Measurements from ENCODE around the gene EIF3D. TPM values are rescaled to one million over a fixed set of nuclear protein-coding genes. Genes with fewer than 3 reads are reported as not detected.
A peak's percentile ranks its signal among the peaks of the same experiment; 100 is the strongest.

The EIF3D gene
- total RNA-seq, 1 experiment from 2014 or later = 211 TPM

GRCh38 chr22:36470162-36470993 lies 58.6 kb downstream of the EIF3D start:
- DNase-seq = peak; percentile 80 to 90
- Histone ChIP-seq H3K27me3 (no peaks in the 10 kb centered on the region), H3K4me1 (peaks cover 70% of the 10 kb centered on the region), H3K27ac (0 out of 2 replicates have a peak overlapping the region, but pooled peaks have one; percentile 18), H3K9me3 (replicated peaks) (no peaks in the 10 kb centered on the region), H3K4me3 (no peak overlapping the region), H3K36me3 (peaks cover 8% of the 10 kb centered on the region)

DNA sequence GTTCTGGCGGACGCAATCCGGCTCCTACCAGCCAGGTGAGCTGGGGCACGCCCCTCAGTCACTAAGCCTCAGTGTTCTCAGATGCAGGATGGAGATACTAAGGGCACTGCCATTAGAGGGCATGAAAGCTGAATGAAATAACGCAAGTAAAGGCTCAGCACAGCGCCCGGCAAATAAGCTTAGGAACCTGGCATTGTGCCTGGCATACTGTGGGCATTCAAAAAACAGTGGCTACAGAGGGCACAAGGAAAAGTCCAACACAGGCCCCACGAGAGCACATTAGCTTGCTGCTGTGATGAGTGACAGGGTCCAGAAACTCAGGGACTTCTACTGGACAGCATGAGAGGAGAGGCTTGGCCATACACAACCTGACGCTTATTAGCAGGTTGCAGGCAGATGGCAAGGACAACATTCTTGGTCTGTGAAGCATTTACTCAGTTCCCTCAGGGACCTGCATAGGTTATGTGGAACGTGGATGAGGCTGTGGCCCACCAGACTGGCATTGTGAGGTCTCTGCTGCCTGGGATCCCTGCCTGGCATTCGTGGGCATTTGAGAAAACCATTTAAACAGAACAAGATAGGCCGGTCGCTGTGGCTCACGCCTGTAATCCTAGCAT lies 59.8 kb downstream of the EIF3D start:
- DNase-seq = no peak
- Histone ChIP-seq H3K36me3 (peaks cover 2% of the 10 kb centered on the region; the same call in 1 of the 2 replicates), H3K4me1 (peaks cover 77% of the 10 kb centered on the region), H3K27me3 (no peaks in the 10 kb centered on the region), H3K4me3 (no peak overlapping the region), H3K27ac (no peak overlapping the region), H3K9me3 (replicated peaks) (no peaks in the 10 kb centered on the region)

GRCh38 chr22:36467946-36468345 lies 61.0 kb downstream of the EIF3D start:
- Histone ChIP-seq H3K27me3 (no peaks in the 10 kb centered on the region), H3K9me3 (replicated peaks) (no peaks in the 10 kb centered on the region), H3K36me3 (no peaks in the 10 kb centered on the region), H3K4me1 (peaks cover 73% of the 10 kb centered on the region), H3K27ac (peak overlapping the region; percentile 56), H3K4me3 (no peak overlapping the region)
- peak; percentile 85 for DNase-seq

- DNase-seq = peak; percentile 68 to 73
- Histone ChIP-seq H3K4me1 (peaks cover 72% of the 10 kb centered on the region), H3K36me3 (no peaks in the 10 kb centered on the region)
These were observed 61.7 kb downstream of the EIF3D start for GRCh38 chr22:36467042-36467810.

GRCh38 chr22:36466258-36466657 lies 62.7 kb downstream of the EIF3D start:
- H3K27ac ChIP-seq = peak overlapping the region; percentile 72; the same call in 1 of the 2 replicates
- no peaks in the 10 kb centered on the region for H3K36me3 ChIP-seq
- no peaks in the 10 kb centered on the region for H3K27me3 ChIP-seq
- H3K9me3 ChIP-seq (replicated peaks) = no peaks in the 10 kb centered on the region
- no peak for DNase-seq
- H3K4me3 ChIP-seq = no peak overlapping the region
- H3K4me1 ChIP-seq = peaks cover 72% of the 10 kb centered on the region

More at GRCh38 chr22:36467042-36467810, 61.7 kb downstream of the EIF3D start:
- Histone ChIP-seq H3K27ac (peak overlapping the region; percentile 56), H3K9me3 (replicated peaks) (no peaks in the 10 kb centered on the region), H3K4me3 (no peak overlapping the region), H3K27me3 (no peaks in the 10 kb centered on the region)

DNA sequence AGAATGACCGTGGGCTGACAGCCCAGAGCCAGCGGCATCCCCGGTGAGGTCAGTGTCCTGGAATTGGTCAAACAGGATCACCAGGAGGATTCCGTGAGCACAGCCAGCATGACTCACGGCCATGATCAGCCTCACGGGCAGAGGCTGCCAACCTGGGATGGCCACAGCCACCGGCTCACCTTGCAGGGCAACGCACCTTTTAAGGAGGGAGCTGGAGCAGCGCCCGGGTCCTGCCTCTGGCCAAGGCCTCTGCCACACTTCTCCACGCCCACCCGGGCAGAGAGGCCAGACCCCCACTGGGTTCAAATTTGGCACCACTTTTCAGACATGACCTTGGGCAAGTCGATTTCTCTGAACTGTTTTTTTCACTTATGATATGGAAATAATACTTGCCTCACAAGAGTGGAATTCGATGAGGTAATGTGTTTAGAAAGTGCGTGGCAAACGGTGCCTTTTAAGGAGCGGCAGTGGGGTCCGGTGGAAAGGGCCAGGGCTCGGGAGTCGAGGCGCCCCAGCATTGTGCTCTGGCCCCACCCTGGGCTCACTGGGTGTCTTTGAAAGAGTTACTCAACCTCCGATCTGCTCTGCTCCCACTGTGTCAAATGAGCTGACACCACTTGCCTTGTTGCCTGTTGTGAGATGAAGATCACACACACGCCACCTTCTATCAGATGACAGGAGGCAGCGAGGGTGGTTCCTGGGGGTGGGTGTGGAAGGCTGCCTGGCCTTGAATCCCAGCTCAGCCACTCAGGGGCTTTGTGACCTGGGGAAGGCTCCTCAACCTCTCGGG lies 63.5 kb downstream of the EIF3D start:
- H3K27ac ChIP-seq = peak overlapping the region; percentile 72
- no peak overlapping the region for H3K4me3 ChIP-seq
- H3K4me1 ChIP-seq = peaks cover 71% of the 10 kb centered on the region
- H3K36me3 ChIP-seq = no peaks in the 10 kb centered on the region
- H3K9me3 ChIP-seq (replicated peaks) = no peaks in the 10 kb centered on the region
- H3K27me3 ChIP-seq = no peaks in the 10 kb centered on the region
- peak in 1 of 2 experiments; percentile 39 for DNase-seq

GRCh38 chr22:36464715-36465231 lies 64.2 kb downstream of the EIF3D start:
- no peak for DNase-seq
- Histone ChIP-seq H3K4me1 (peaks cover 68% of the 10 kb centered on the region), H3K4me3 (no peak overlapping the region), H3K27ac (peak overlapping the region; percentile 72), H3K36me3 (no peaks in the 10 kb centered on the region), H3K27me3 (no peaks in the 10 kb centered on the region), H3K9me3 (replicated peaks) (no peaks in the 10 kb centered on the region)

- Histone ChIP-seq H3K4me3 (no peak overlapping the region), H3K36me3 (no peaks in the 10 kb centered on the region), H3K9me3 (replicated peaks) (no peaks in the 10 kb centered on the region), H3K27me3 (no peaks in the 10 kb centered on the region), H3K27ac (no peak overlapping the region), H3K4me1 (peaks cover 70% of the 10 kb centered on the region)
- DNase-seq = no peak
These were observed 65.2 kb downstream of the EIF3D start for GRCh38 chr22:36463783-36464184.

DNA sequence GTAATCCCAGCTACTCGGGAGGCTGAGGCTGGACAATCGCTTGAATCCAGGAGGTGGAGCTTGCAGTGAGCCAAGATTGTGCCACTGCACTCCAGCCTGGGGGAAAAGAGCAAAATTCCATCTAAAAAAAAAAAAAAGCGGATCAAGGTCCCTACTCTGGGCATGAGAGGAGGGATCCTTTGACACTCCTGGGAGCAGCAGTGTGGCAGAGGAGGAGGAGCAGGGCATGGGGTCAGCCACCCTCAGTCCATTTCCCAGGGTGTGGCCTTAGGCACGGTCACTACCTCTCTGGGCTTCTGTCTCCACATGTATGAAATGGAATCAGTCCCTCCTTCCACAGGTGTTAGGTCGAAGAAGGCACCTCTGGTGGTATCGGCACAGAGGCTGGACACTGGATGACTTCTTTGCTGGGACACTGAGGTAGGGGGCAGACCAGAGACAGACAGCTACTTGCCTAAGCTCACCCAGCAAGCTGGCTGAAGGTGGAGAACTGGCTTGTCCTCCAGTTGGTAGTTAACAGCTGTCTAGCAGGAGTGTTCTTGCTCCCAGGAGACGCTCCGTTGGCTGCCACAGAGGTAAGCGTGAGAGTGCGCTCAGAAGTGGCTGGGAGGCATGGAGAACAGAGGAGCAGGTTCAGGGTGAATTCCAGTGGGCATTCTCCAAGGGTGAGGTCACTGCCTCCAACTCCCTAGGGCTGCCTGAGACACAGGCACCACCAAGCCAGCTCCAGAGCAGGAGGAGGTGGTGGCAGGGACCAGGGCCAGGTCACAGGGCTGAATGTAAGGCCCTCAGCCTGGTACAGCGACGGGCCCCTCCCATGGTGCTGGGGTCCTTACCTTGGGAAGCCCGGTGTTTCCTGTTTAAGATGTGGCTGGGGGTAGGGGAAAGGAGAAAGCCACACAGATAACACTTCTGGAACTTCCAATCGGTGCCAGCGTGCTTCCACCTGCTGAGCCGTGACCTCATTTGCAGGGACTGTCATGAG lies 67.0 kb downstream of the EIF3D start:
- no peaks in the 10 kb centered on the region for H3K9me3 ChIP-seq (replicated peaks)
- no peaks in the 10 kb centered on the region for H3K36me3 ChIP-seq
- H3K4me3 ChIP-seq = no peak overlapping the region
- H3K27ac ChIP-seq = peak overlapping the region; percentile 58
- peak; percentile 90 to 93 for DNase-seq
- H3K27me3 ChIP-seq = no peaks in the 10 kb centered on the region
- H3K4me1 ChIP-seq = peaks cover 67% of the 10 kb centered on the region

Other genes starting within 250 kb of the EIF3D start
- 151 TPM in 2 replicates for gene MYH9, start 141.2 kb downstream of the EIF3D start, total RNA-seq (2014; rRNA removed; shearing (Covaris generic))
- gene TXN2, start 47.5 kb downstream of the EIF3D start, total RNA-seq (2014; rRNA removed; shearing (Covaris generic)) = 45.6 and 53.6 TPM in 2 replicates
- gene FOXRED2, start 22.1 kb downstream of the EIF3D start, total RNA-seq (2014; rRNA removed; shearing (Covaris generic)) = 16.9 and 20.9 TPM in 2 replicates
- gene CACNG2, start 174.6 kb upstream of the EIF3D start, total RNA-seq (2014; rRNA removed; shearing (Covaris generic)) = 0.10 and 0.18 TPM in 2 replicates
- gene IFT27, start 247.0 kb upstream of the EIF3D start, total RNA-seq (2014; rRNA removed; shearing (Covaris generic)) = 1.8 and 2.2 TPM in 2 replicates

Measured in SJCRH30 (cell line).